Midbrain (tissue), 1 donor: ENCODE measurements around the gene VAMP3.
A peak's percentile ranks its signal among the peaks of the same experiment; 100 is the strongest.

ENCODE experiments used
- DNase-seq: peaks from one replicate; lab custom pipeline; 2025; lab: John Stamatoyannopoulos, UW

The VAMP3 gene, protein sequence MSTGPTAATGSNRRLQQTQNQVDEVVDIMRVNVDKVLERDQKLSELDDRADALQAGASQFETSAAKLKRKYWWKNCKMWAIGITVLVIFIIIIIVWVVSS

DNA sequence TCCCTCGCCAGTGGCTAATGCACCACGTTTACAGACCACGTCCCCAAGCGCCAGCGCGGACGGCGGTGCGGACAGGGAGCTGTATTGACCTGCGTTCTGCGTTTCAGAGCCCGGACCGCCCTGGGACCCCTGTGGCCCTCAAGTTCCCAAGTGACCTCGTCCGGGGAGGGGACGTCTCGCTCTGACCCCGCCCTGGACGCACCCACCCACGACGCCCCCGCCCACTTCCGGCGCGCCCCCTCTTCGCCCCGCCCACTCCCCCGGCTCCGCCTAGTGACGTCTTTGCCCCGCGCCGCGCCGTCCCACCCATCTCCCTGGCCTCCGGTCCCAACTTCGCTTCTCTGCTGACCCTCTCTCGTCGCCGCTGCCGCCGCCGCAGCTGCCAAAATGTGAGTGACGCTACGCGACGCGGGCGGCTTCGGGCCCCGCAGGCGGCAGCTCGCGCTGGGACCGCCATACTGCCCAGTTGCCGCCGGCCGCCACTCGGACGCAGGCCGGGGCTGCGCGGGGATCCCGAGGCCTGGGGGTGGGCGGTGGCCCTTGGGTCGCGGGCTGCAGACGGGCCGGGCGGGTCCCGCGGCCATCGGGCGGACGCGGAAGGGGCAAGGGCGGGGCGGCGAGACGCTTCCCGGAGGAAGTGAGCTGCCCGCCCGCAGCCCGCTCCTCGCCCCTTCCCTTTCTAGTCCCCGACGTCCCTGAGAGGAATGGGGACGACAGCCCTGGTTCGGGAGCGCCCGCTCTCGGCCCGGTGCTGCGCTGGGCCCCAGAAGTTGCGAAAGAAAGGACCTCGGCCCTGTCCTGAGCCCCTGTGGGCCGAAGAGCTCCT, at the start of gene VAMP3:
TSS of gene VAMP3 (plus strand) at position 300 of the 826 bp plus-strand sequence. CDS start at position 388, 88 bp downstream.
- peak; percentile 87 for DNase-seq

DNA sequence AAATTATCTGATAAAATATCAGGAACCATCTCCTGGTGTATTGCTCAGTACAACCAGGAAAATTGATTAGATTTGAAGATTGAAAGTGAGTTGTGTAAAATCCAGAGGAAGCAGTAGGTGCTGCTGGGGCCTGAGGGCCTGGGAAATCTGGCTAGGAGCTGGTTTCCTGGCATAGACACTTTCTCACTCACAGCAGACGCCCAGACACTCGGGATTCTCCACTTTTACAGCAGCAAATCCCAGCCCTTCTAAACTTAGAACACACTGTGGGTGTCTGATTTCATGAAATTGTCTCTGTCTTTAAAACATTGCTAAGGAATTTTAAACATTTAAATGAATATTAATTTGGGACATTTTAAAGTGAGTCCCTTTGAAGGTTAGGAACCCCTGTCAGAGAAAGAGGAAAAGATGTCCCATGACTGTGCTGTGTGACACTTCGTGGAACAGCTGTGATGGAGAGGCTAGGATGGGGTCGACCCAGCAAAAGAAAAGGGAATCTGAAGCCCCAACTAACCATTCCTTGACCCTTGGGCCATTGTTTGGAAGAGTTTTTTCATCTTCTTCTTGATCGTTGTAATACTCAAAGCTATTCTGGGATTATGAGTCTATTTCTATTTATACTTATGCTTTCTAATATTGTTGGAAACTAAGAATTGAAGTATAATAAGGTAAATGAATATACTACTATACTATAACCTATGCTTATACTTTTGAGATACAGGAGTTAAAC, 49.0 kb upstream of the VAMP3 start:
- no peak for DNase-seq

DNA sequence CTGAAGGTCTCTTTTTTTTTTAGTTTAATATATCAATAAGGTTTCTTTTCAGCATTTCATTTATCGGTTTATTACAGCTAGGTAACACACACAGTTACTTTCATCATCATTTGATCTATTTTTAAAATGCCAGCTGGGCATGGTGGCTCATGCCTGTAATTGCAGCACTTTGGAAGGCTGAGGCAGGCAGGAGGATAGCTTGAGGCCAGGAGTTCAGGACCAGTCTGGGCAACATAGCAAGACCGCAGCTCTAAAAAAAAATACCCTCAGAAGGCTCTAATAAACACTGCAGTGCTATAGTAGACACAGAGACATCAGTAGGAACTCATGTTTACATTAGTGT, 48.5 kb upstream of the VAMP3 start:
- no peak for DNase-seq

DNA sequence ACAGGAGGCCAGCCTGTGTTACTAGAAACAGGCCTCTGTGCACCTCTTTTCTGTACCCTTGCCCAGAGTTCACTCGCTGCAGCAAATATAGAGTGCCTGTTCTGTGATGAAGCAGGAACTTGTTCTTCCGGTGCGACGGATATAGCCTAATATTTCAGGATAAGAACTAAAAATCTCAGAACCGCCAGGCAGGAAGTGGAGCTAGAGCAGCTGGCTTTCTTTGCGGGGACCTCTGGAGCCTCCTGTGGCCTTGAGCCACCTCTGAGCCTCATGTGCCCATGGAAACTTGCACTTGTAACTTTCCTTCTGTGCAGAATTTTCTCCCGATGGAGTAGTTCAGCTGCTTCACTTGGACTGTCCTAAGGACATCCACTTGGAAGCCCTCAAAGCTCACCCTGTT, 44.5 kb upstream of the VAMP3 start:
- DNase-seq, result no peak

DNA sequence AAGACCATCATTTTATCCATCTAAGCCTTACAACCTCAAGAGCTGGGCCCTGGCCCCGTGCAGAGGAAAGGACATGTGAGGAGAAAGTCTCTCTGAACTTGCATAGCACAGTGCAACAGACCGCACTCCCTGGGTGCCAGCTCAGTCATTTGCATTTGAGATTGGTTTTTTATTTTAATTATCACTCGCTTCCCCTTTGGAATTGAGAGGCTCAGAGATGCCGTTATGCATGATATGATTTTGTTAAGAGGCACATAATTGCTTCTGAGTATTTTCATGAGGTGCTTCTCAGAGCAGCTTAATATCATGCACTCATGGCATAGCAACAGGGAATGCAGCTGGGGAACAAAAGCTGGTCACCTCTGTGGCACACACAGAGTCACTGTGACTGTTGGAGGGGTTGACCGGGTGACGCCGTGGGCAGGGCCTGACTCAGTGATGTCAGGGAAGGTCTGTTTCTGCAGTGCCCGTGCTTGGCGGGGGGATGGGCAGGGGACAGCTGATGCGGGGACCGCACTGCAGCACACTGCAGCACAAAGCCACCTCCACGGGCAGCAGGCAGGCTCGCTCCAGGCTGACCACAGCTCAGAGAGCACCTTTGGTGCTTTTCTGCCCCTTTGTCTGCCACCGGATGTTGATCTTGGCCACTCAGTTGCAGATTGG, 43.2 kb upstream of the VAMP3 start:
- peak; percentile 66 for DNase-seq

DNA sequence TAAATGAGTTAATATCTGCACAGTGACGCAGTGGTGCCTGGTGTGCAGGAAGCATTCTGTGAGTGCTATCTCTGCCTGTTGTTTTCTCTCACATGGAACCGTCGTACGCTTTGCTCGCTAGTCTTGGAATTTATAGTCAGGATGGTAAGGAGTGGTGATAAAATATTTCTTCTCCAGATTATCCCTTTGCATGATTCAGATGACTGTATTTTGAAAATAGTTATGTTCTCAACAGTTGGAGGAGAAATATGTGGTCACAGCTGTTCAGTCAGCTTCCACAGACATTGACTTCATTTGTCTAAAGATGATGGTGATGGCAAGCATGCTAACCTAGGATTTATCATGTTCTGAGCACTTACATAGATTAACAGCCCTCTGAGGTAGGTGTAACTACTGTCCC, 41.3 kb upstream of the VAMP3 start:
- no peak for DNase-seq

DNA sequence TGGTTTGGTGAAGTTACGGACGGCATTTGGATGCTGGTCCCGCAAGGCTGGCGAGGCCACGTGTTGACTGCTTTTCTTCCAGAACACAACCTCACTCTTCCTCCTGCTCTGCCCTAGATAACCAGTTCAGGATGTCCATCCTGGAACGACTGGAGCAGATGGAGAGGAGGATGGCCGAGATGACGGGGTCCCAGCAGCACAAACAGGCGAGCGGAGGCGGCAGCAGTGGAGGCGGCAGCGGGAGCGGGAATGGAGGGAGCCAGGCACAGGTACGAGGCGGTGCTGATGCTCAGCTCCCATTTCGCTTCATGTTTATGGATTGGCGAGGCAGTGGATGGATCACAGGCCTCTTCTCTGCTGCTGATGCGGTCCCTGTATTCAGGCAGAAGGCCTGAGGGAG, 38.8 kb upstream of the VAMP3 start:
- DNase-seq, result no peak

DNA sequence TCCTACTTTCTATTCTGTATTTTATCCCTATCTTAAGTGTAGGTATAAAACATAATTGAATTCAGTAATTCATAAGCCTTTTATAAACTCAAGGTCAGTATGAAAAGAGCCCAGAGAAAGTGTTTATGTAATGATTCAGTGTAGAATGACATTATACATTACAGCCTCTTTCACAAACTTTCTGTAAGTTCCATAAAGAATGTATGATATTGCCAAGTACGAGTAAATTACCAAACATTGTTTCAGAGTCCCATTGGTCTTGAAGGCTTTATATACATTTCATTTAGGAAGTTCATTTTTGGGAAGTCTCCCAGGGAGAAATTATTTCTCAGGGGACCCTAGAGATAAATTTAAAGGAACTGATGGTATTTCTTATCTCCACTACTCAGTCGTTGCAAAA, 37.8 kb upstream of the VAMP3 start:
- DNase-seq, result no peak

DNA sequence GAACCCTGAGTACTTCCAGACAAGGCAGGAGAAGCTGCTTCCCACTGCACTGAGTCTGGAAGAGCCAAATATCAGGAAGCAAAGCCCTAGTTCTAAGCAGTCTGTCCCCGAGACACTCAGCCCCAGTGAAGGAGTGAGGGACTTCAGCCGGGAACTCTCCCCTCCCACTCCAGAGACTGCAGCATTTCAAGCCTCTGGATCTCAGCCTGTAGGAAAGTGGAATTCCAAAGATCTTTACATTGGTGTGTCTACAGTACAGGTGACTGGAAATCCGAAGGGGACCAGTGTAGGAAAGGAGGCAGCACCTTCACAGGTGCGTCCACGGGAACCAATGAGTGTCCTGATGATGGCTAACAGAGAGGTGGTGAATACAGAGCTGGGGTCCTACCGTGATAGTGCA, 33.1 kb upstream of the VAMP3 start:
- no peak for DNase-seq

DNA sequence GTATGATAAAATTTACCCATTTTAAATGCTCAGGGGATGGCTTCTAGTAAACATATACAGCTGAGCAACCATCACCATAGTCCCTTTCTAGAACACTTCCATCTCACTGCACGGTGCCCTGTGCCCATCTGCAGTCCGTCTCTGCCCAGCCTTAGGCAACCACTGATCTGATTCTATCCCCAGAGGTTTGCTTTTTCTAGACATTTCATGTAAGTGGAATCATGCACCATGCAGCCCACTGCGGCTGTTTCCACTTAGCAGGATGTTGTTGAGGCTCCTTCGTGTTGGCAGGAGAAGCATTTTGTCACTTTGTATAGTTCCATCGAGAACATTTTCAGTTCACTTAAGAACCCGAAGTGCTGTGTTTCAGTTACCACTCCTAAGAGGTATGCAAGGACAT, 27.8 kb upstream of the VAMP3 start:
- no peak for DNase-seq

DNA sequence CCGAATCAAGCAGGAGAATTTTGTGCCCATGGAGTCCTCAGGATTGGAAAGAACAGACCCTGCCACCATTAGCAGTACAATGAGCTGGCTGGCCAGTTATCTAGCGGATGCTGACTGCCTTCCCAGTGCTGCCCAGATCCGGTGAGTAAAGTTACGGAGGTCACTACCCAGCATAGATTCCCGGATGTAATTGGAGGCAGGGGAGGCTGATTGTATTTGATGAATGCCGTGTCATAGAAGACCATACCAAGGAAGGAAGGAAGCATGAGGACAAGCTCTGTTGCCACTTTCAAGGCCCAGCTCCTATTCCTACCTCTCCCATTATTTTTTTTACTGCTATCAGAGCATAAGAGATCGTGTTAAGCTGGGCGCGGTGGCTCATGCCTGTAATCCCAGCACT, 26.2 kb upstream of the VAMP3 start:
- no peak for DNase-seq

DNA sequence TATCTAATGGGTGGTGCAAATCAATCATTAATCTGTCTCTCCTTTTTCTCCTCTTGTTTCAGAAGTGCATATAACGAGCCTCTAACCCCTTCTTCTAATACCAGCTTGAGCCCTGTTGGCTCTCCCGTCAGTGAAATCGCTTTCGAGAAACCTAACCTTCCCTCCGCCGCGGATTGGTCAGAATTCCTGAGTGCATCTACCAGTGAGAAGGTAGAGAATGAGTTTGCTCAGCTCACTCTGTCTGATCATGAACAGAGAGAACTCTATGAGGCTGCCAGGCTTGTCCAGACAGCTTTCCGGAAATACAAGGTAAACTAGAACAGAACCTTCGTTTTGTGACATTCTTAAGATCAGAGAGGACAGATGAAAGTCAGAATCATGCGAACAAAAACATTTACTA, 25.3 kb upstream of the VAMP3 start:
- DNase-seq, result no peak

DNA sequence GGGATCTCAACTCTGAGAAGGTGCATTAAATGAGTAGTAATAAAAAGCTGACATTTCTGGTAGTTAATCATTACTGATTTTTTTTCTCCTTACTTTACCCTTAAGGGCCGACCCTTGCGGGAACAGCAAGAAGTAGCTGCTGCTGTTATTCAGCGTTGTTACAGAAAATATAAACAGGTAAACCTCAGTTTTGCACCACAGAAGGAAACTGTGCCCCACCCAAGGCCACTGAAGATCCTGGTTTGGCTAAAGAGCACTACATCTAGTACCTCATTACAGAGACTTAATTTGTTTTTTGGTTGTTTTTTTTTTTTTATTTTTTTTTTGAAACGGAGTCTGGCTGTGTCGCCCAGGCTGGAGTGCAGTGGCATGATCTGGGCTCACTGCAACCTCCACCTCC, 23.5 kb upstream of the VAMP3 start:
- no peak for DNase-seq

DNA sequence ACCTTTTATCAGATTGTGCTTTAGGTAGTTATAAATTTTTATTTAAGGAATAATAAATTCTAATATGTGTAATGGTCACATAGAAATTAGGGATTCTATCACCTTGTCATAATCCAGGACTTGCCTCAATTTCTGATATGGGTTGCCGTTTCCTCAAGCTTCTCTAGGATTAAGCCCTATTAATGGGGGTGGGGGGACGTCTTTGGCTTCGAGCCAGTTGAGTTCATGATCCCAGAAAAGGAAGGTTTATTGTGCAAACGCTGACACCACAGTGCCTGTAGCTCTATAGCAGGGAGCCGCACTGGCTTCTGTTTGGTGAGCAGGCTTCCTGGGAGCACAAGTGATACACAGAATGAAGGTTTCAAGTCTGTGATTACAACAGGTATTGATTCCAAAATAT, 22.0 kb upstream of the VAMP3 start:
- DNase-seq, result no peak

DNA sequence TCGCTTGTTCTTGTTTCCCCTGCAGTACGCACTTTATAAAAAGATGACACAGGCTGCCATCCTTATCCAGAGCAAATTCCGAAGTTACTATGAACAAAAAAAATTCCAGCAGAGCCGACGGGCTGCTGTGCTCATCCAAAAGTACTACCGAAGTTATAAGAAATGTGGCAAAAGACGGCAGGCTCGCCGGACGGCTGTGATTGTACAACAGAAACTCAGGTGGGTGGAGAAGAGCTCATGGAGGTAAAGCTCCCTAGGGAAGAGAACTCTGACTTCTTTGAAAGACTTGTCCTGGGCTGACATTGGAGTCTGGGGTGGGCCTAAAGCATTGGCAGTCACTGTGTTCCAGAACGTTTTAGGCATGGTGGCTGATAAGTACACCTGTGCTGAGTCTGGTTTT, 19.9 kb upstream of the VAMP3 start:
- DNase-seq, result no peak

DNA sequence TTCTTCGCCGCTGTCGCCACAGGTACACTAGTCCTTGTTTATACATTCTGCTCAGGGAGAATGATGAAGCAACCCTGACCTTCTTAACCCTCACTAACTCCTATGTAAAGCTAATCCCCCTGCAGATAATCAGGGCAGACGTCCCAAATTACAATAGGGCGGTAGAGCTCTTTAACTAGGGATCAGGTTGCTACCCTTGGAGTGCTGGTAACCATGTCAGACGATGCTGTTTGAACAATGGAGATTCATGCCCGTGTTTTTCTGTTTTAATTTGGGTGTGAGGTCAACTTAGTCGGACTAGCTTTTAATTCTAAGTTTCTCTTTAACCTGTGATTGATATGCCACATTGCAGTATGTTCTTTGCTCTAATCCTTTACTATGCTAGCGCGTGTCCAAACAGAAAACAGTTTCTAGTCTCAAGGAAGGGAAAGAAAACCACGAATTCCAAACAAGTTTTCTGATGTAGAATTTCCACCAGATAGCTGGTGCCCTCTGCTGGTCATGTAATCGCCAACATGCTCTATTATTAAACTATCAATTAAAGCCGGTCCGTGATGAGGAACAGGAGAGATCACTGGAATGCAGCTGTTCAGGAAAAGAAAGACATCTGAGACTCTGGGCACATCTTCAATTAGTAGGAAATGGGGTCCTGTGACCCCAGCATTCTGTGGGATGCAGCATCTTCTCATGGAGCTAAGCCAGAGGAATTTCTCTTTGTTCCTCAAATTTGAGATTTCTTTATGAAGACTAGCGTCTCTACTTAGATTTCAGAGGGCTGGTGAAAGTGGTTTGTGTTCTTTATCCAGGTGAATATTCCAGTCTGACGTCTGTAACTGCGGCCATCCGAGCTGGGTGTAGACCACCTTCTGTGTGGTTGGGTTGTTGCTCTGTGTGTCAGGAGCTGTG, 18.3 kb upstream of the VAMP3 start:
- peak; percentile 81 for DNase-seq

DNA sequence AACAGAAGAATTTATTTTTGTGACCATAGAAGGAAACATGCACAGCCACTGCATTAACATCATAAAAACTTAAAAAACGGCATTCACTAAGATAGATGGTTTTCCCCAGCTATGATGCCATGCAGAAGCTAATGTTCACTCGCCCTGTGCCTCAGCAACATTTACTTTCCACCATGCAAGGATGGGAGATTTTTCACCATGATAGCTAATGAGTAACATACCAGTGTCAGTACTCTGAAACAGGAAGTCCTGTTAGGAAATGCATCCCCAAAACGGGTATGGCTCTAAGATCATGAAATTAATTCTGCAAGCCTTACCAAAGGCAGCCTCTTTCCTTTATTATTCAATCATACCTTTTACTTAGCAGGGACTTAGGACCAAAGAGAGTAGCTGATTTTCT, 17.5 kb upstream of the VAMP3 start:
- DNase-seq, result no peak

DNA sequence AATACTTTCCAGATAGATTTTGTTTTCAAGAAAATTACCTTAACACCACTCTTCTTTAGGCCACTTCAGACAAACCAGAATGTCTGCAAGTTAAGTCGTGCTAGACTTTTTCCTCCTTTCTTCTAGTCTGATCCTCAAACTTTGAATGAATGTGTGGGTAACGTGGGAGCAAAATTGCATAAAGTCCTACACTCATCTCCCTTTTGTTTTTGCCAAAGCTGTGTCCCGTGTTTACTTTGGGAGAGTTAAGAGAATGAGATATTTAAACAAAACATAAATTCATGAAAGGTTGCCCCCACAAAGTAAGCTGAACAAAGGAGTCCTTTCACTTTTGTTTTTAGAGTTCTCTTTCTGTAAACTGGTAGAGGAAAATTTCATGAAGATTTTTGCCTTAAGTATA, 16.9 kb upstream of the VAMP3 start:
- DNase-seq, result no peak

DNA sequence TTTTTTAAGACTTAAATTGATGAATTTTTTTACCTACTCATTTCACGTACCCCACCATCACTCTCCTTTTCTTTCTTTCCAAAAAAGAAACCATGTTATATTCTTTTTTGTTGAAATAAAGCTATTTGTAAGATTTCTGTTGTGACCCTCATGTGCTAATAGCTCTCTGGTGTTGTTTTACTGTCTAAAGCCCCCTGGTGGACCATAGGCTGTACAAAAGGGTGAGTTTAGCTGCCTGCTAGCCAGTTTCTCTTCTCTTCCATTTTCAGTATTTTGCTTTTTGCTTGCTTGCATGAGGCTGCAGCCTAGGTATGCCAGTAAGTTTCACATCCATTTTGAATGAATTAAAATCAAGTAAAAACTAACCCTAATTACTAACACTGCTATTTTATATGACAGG, 15.6 kb upstream of the VAMP3 start:
- DNase-seq, result no peak

DNA sequence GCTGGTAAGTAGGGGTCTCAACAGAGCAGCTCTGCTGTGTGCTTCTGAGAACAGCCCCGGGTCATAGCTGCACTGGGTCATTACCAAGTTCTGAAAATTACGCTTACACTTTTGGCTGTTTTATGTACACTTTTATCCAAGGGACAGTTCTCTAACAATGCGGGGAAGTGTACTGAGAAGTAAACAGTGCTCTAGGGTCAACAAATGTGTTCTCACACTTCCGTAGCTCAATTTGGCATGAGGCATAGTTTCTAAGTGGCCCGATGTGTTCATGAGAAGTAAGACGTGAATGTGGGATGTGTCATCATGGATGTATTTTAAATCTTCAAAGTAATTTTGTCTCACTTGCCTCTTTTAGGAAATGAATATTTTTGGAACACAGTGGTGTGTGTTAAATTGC, 10.9 kb upstream of the VAMP3 start:
- DNase-seq, result no peak

DNA sequence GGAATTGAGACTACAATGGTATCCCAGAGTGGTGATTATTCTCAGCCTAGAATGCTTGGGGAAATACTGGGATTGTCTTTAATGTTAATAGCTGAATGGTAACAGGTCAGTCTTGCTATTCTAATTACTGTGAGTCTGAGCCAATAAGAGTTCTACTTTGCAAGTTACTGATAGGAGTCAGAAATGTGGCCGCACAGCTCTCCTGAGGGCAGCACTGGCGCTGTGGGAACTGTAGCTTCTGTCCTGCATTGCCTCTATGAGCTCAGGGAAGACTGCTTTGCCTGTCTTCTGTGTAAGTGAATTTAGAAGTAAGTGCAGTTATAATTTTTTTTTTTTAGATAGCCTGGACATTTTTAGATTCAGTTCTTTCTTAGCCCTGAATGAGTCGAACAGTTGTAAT, 10.0 kb upstream of the VAMP3 start:
- DNase-seq, result no peak

DNA sequence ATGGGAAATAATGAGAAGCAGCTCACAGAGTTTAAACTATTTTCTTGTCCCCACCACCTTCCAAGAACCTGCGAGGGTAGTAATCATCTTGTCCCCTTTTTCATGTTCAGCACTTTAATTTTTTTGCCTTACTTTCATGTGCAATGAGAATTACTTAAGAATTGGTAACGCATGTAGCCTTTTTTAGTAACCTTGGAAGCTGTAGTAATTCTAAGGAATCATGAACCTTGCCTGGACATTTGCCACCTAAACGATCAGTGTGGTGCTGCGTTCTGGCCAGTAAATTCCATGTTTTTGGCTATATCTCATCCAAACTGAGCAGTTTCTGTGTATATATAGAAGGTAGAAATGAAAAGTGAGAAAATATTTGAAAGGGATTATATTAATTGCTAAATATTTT, 3.9 kb upstream of the VAMP3 start:
- no peak for DNase-seq
